UCSD-AML1 (cell line): ENCODE measurements around the gene TRABD.

Source experiments
- DNase-seq: peaks from one replicate; lab custom pipeline; 2025; ENCODE audit not compliant: unreplicated experiment; lab: John Stamatoyannopoulos, UW

Gene TRABD

GRCh38 chr22:50184902-50185374, 775 bp upstream of the TRABD start:
- DNase-seq, result no peak

GRCh38 chr22:50186181-50186714, 535 bp downstream of the TRABD start:
- DNase-seq, result no peak

GRCh38 chr22:50186761-50187523, 1.2 kb downstream of the TRABD start:
- no peak for DNase-seq

- no peak for DNase-seq
Observed at GRCh38 chr22:50188356-50188755, 2.6 kb downstream of the TRABD start.

- no peak for DNase-seq
Observed at GRCh38 chr22:50189184-50189848, 3.6 kb downstream of the TRABD start.

- DNase-seq, result no peak
Observed at GRCh38 chr22:50189849-50190181, 4.1 kb downstream of the TRABD start.

- DNase-seq, result peak; percentile 94
Observed at GRCh38 chr22:50190182-50190940, 4.6 kb downstream of the TRABD start.

- DNase-seq, result peak; percentile 59
Observed at GRCh38 chr22:50190941-50191741, 5.4 kb downstream of the TRABD start.

- no peak for DNase-seq
Observed at GRCh38 chr22:50192436-50193204, 6.9 kb downstream of the TRABD start.

GRCh38 chr22:50193621-50194020, 7.9 kb downstream of the TRABD start:
- DNase-seq, result no peak

- DNase-seq, result no peak
Observed at GRCh38 chr22:50194037-50194805, 8.5 kb downstream of the TRABD start.

- no peak for DNase-seq
Observed at GRCh38 chr22:50196256-50196655, 10.5 kb downstream of the TRABD start.

- no peak for DNase-seq
Observed at GRCh38 chr22:50197000-50197800, 11.5 kb downstream of the TRABD start.

GRCh38 chr22:50197856-50198623, 12.3 kb downstream of the TRABD start:
- no peak for DNase-seq

- no peak for DNase-seq
Observed at GRCh38 chr22:50198624-50199017, 12.9 kb downstream of the TRABD start.

- no peak for DNase-seq
Observed at GRCh38 chr22:50199251-50199721, 13.6 kb downstream of the TRABD start.

GRCh38 chr22:50199829-50200460, 14.2 kb downstream of the TRABD start:
- peak; percentile 36 for DNase-seq
